Fibroblast of gingiva (primary cell): Measurements from ENCODE around the gene SUSD1.
A peak's percentile ranks its signal among the peaks of the same experiment; 100 is the strongest.

Experiments
- DNase-seq: peaks from one replicate; pipeline ENCODE4 v3.0.0-alpha.2; 2011; ENCODE audit warnings: low read depth

Gene SUSD1

GRCh38 chr9:112012026-112012902 lies 162.8 kb downstream of the SUSD1 start:
- peak; percentile 88 for DNase-seq

- DNase-seq, result peak; percentile 41
Observed at GRCh38 chr9:112011051-112011620, 164.0 kb downstream of the SUSD1 start.

GRCh38 chr9:112010537-112010936 lies 164.6 kb downstream of the SUSD1 start:
- no peak for DNase-seq

- DNase-seq, result no peak
Observed at GRCh38 chr9:112009656-112010055, 165.4 kb downstream of the SUSD1 start.

GRCh38 chr9:112007575-112008240 lies 167.4 kb downstream of the SUSD1 start:
- no peak for DNase-seq

- DNase-seq, result no peak
Observed at GRCh38 chr9:112006361-112007020, 168.6 kb downstream of the SUSD1 start.

- no peak for DNase-seq
Observed at GRCh38 chr9:112005939-112006338, 169.2 kb downstream of the SUSD1 start.

GRCh38 chr9:112003538-112003937 lies 171.6 kb downstream of the SUSD1 start:
- DNase-seq, result no peak

GRCh38 chr9:112002847-112003457 lies 172.1 kb downstream of the SUSD1 start:
- peak; percentile 32 for DNase-seq

- no peak for DNase-seq
Observed at GRCh38 chr9:112002131-112002846, 172.8 kb downstream of the SUSD1 start.

- DNase-seq, result no peak
Observed at GRCh38 chr9:112000743-112001142, 174.4 kb downstream of the SUSD1 start.

GRCh38 chr9:111999319-111999718 lies 175.8 kb downstream of the SUSD1 start:
- DNase-seq, result no peak

GRCh38 chr9:111997831-111998230 lies 177.3 kb downstream of the SUSD1 start:
- no peak for DNase-seq

- no peak for DNase-seq
Observed at GRCh38 chr9:111994831-111995458, 180.2 kb downstream of the SUSD1 start.

- DNase-seq, result no peak
Observed at GRCh38 chr9:111993319-111993718, 181.8 kb downstream of the SUSD1 start.

GRCh38 chr9:111992523-111992922 lies 182.6 kb downstream of the SUSD1 start:
- DNase-seq, result no peak

- no peak for DNase-seq
Observed at GRCh38 chr9:111991179-111991578, 183.9 kb downstream of the SUSD1 start.
